Stimulated activated naive B cell treated with anti-CD40 and anti-IgM and Interleukin-4, amounts not matched to agents 10 μg/mL and 1 μg/mL and 100 μg/mL, for 72 hours (primary cell): Measurements from ENCODE around the gene C16orf92.

ENCODE experiments used
- ATAC-seq, 2 donors: fragments of 150-1000 bp; cut with Tn5 transposase; replicated peaks; 2 replicates each; pipeline ENCODE4 v1.10.0; 2021; ENCODE audit warnings: moderate library complexity in 1 of 2
- DNase-seq: peaks from one replicate; pipeline ENCODE4 v3.0.0; 2021
- H3K27ac Mint-ChIP-seq: one replicate; pipeline ENCODE4 v1.8.0; 2022; ENCODE audit warnings: mild to moderate bottlenecking, mixed read lengths
- H3K27me3 Mint-ChIP-seq, 2 donors: one replicate each; pipeline ENCODE4 v1.8.0; 2022; ENCODE audit warnings: mixed read lengths in 2 of 2
- H3K36me3 Mint-ChIP-seq, 2 donors: one replicate each; pipeline ENCODE4 v1.8.0; 2022; ENCODE audit warnings: mixed read lengths in 2 of 2, mild to moderate bottlenecking in 1 of 2
- H3K4me1 Mint-ChIP-seq, 2 donors: one replicate each; pipeline ENCODE4 v1.8.0; 2022; ENCODE audit warnings: mixed read lengths in 2 of 2, mild to moderate bottlenecking in 1 of 2
- H3K4me3 Mint-ChIP-seq, 2 donors: one replicate each; pipeline ENCODE4 v1.8.0; 2022; ENCODE audit warnings: mild to moderate bottlenecking in 2 of 2, mixed read lengths in 2 of 2, moderate library complexity in 1 of 2
- H3K9me3 Mint-ChIP-seq, 2 donors: one replicate each; pipeline ENCODE4 v1.8.0; 2022; ENCODE audit warnings: mixed read lengths in 2 of 2, mild to moderate bottlenecking in 1 of 2

The C16orf92 gene

GRCh38 chr16:29993903-29994599 is 28.9 kb upstream of the C16orf92 start:
- Mint-ChIP-seq H3K27ac (peak overlapping the region; percentile 99), H3K27me3 (no peaks in the 10 kb centered on the region), H3K36me3 (peaks cover 22 to 49% of the 10 kb centered on the region in 2 donors), H3K4me1 (peaks cover 24 to 38% of the 10 kb centered on the region in 2 donors), H3K4me3 (peak overlapping the region; percentile 97), H3K9me3 (no peaks in the 10 kb centered on the region)
- DNase-seq, result no peak
- ATAC-seq, result no peak

- Mint-ChIP-seq H3K4me3 (peak overlapping the region; percentile 97), H3K9me3 (no peaks in the 10 kb centered on the region), H3K27me3 (no peaks in the 10 kb centered on the region), H3K36me3 (peaks cover 23 to 50% of the 10 kb centered on the region in 2 donors), H3K4me1 (peaks cover 30 to 45% of the 10 kb centered on the region in 2 donors), H3K27ac (peak overlapping the region; percentile 99)
- peak; percentile 62 to 64 for ATAC-seq
- no peak for DNase-seq
These were observed 28.2 kb upstream of the C16orf92 start for GRCh38 chr16:29994600-29995323.

GRCh38 chr16:29995324-29995910 is 27.6 kb upstream of the C16orf92 start, which contains the start of gene HIRIP3:
Gene HIRIP3, minus strand, starts transcription at chr16:29995617. Its CDS starts 12 bp downstream, at chr16:29995605.
- peak; percentile 65 to 73 for ATAC-seq
- H3K36me3 Mint-ChIP-seq, result peaks cover 24 to 50% of the 10 kb centered on the region in 2 donors

GRCh38 chr16:29995911-29996765 is 26.9 kb upstream of the C16orf92 start, which contains the start of gene INO80E:
Gene INO80E, plus strand, starts transcription at chr16:29996241. Its CDS starts 70 bp downstream, at chr16:29996311.
- no peaks in the 10 kb centered on the region for H3K27me3 Mint-ChIP-seq
- no peaks in the 10 kb centered on the region for H3K9me3 Mint-ChIP-seq
- H3K4me1 Mint-ChIP-seq, result peaks cover 32 to 48% of the 10 kb centered on the region in 2 donors
- DNase-seq (peak; percentile 99), ATAC-seq (peak; percentile 95 to 97)
- peaks cover 22 to 46% of the 10 kb centered on the region in 2 donors for H3K36me3 Mint-ChIP-seq
- peak within 1 kb of the TSS; percentile 99 for H3K27ac Mint-ChIP-seq
- peak within 1 kb of the TSS; percentile 97 for H3K4me3 Mint-ChIP-seq

More at GRCh38 chr16:29995324-29995910, 27.6 kb upstream of the C16orf92 start, which contains the start of gene HIRIP3:
- Mint-ChIP-seq H3K27me3 (no peaks in the 10 kb centered on the region), H3K9me3 (no peaks in the 10 kb centered on the region), H3K4me3 (peak within 1 kb of the TSS; percentile 97), H3K27ac (peak within 1 kb of the TSS; percentile 99), H3K4me1 (peaks cover 32 to 48% of the 10 kb centered on the region in 2 donors)
- DNase-seq, result peak; percentile 84

GRCh38 chr16:29996766-29997250 is 26.2 kb upstream of the C16orf92 start:
- H3K9me3 Mint-ChIP-seq, result no peaks in the 10 kb centered on the region
- peaks cover 34 to 48% of the 10 kb centered on the region in 2 donors for H3K4me1 Mint-ChIP-seq
- H3K36me3 Mint-ChIP-seq, result peaks cover 27 to 49% of the 10 kb centered on the region in 2 donors
- no peak for DNase-seq
- H3K4me3 Mint-ChIP-seq, result peak overlapping the region; percentile 97
- peak overlapping the region; percentile 99 for H3K27ac Mint-ChIP-seq
- ATAC-seq, result no peak
- no peaks in the 10 kb centered on the region for H3K27me3 Mint-ChIP-seq

- no peak for DNase-seq
- H3K36me3 Mint-ChIP-seq, result peaks cover 31 to 57% of the 10 kb centered on the region in 2 donors
These were observed 23.4 kb upstream of the C16orf92 start for GRCh38 chr16:29999605-30000004.

GRCh38 chr16:30000735-30001631 is 22.0 kb upstream of the C16orf92 start:
- ATAC-seq (no peak), DNase-seq (no peak)
- Mint-ChIP-seq H3K27me3 (no peaks in the 10 kb centered on the region), H3K4me3 (no peak overlapping the region), H3K27ac (no peak overlapping the region), H3K4me1 (peaks cover 38 to 41% of the 10 kb centered on the region in 2 donors), H3K9me3 (no peaks in the 10 kb centered on the region), H3K36me3 (peaks cover 31 to 56% of the 10 kb centered on the region in 2 donors)

More at GRCh38 chr16:29999605-30000004, 23.4 kb upstream of the C16orf92 start:
- no peak for ATAC-seq
- Mint-ChIP-seq H3K9me3 (no peaks in the 10 kb centered on the region), H3K27me3 (no peaks in the 10 kb centered on the region), H3K4me3 (no peak overlapping the region), H3K27ac (peak overlapping the region; percentile 22), H3K4me1 (peaks cover 37 to 46% of the 10 kb centered on the region in 2 donors)

- peaks cover 29 to 53% of the 10 kb centered on the region in 2 donors for H3K36me3 Mint-ChIP-seq
- no peaks in the 10 kb centered on the region for H3K27me3 Mint-ChIP-seq
- ATAC-seq (no peak), DNase-seq (no peak)
- no peak overlapping the region for H3K27ac Mint-ChIP-seq
- H3K4me1 Mint-ChIP-seq, result peaks cover 31 to 32% of the 10 kb centered on the region in 2 donors
- no peaks in the 10 kb centered on the region for H3K9me3 Mint-ChIP-seq
- no peak overlapping the region for H3K4me3 Mint-ChIP-seq
These were observed 20.2 kb upstream of the C16orf92 start for GRCh38 chr16:30002614-30003346.

- H3K36me3 Mint-ChIP-seq, result peaks cover 30 to 50% of the 10 kb centered on the region in 2 donors
- ATAC-seq (no peak), DNase-seq (no peak)
- peaks cover 30 to 31% of the 10 kb centered on the region in 2 donors for H3K4me1 Mint-ChIP-seq
- peak overlapping the region in 1 of 2 donors; percentile 39 for H3K4me3 Mint-ChIP-seq
- peaks cover 0 to under 1% of the 10 kb centered on the region in 2 donors for H3K27me3 Mint-ChIP-seq
- peak overlapping the region; percentile 69 for H3K27ac Mint-ChIP-seq
- H3K9me3 Mint-ChIP-seq, result no peaks in the 10 kb centered on the region
These were observed 19.2 kb upstream of the C16orf92 start for GRCh38 chr16:30003670-30004423.

GRCh38 chr16:30004424-30004776 is 18.6 kb upstream of the C16orf92 start:
- Mint-ChIP-seq H3K27me3 (peaks cover 5 to 6% of the 10 kb centered on the region in 2 donors), H3K4me3 (peak overlapping the region; percentile 34 to 39), H3K4me1 (peaks cover 25% of the 10 kb centered on the region in 2 donors), H3K9me3 (no peaks in the 10 kb centered on the region), H3K36me3 (peaks cover 29 to 44% of the 10 kb centered on the region in 2 donors), H3K27ac (peak overlapping the region; percentile 69)
- DNase-seq (no peak), ATAC-seq (no peak)

GRCh38 chr16:30004811-30005242 is 18.2 kb upstream of the C16orf92 start:
- DNase-seq (no peak), ATAC-seq (peak; percentile 30 to 48)
- Mint-ChIP-seq H3K4me3 (peak overlapping the region in 1 of 2 donors; percentile 34), H3K9me3 (no peaks in the 10 kb centered on the region), H3K4me1 (peaks cover 20 to 21% of the 10 kb centered on the region in 2 donors), H3K27ac (peak overlapping the region; percentile 65), H3K36me3 (peaks cover 25 to 40% of the 10 kb centered on the region in 2 donors), H3K27me3 (peaks cover 9 to 10% of the 10 kb centered on the region in 2 donors)
